Osteocyte (in vitro differentiated cells): ENCODE measurements around the gene TNIP2. TPM values are rescaled to one million over a fixed set of nuclear protein-coding genes. Genes with fewer than 3 reads are reported as not detected.

Experiments used
- DNase-seq: peaks from one replicate; pipeline ENCODE4 v3.0.0; 2021; ENCODE audit warnings: mixed read lengths; ENCODE audit not compliant: unreplicated experiment; ENCODE audit errors: extremely low spot score
- H3K27ac Mint-ChIP-seq: one replicate; pipeline ENCODE4 v1.8.0; 2021; ENCODE audit warnings: mild to moderate bottlenecking, mixed read lengths; ENCODE audit not compliant: unreplicated experiment
- H3K27me3 Mint-ChIP-seq: one replicate; pipeline ENCODE4 v1.8.0; 2021; ENCODE audit warnings: mixed read lengths; ENCODE audit not compliant: unreplicated experiment
- H3K36me3 Mint-ChIP-seq: one replicate; pipeline ENCODE4 v1.8.0; 2021; ENCODE audit warnings: mixed read lengths; ENCODE audit not compliant: unreplicated experiment
- H3K4me1 Mint-ChIP-seq: one replicate; pipeline ENCODE4 v1.8.0; 2021; ENCODE audit warnings: mixed read lengths; ENCODE audit not compliant: unreplicated experiment
- H3K4me3 Mint-ChIP-seq: one replicate; pipeline ENCODE4 v1.8.0; 2021; ENCODE audit warnings: mild to moderate bottlenecking, moderate library complexity, mixed read lengths; ENCODE audit not compliant: unreplicated experiment
- H3K9me3 Mint-ChIP-seq: one replicate; pipeline ENCODE4 v1.8.0; 2021; ENCODE audit warnings: mixed read lengths; ENCODE audit not compliant: unreplicated experiment
- total RNA-seq: library from RNA; stranded (reverse); gene quantifications from 2 replicates; pipeline ENCODE4 v1.2.1, GENCODE V29; 2021
- TF ChIP-seq, protein P1 (sequence below): fragments of 200-600 bp; sonication (generic); IDR thresholded peaks from 2 replicates; pipeline ENCODE4 v1.5.0; 2021; ENCODE audit warnings: antibody characterized with exemption, mild to moderate bottlenecking, moderate library complexity

Gene TNIP2
- total RNA-seq, 1 donor from 2014 or later: 34.0 TPM

DNA sequence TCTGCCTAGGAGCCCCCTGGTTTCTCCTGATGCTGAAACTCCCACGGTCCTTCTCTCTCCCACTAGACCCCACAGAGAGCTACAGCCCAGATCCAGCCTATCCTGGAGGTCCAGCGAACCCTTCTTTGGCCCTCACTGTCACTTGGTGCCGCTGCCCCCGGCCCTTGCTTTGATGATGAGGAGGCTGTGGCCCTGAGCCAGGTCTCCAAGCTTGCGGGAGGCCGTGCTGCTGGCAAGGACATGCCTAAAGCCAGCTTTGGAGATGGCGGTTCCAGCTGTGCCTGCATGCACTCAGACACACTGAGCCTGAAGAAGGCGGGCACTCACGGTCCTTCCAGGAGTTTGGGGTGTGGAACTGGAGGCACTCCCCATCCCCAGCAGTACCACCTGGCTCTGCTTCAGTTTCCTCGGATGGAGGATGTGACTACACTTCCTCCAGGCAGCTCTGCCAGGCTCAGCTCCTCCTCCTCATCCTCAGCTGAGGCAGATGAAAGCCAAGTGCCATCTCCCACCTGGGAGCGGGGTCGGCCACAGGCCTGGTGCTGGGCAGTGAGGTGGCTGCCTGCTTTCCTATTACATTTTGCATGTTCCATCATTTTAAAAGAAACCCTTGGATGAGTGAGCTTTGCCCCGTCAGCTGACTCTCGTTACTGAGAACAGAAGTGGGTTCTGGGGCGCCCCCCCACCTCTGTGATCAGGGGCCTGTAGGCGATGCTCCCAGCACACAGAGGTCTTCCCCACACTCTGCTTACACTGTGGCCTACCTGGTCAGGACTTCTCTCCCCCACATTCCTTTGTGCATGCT lies 9.0 kb downstream of the TNIP2 start:
- no peak overlapping the region for H3K4me3 Mint-ChIP-seq
- TF ChIP-seq, protein P1, sequence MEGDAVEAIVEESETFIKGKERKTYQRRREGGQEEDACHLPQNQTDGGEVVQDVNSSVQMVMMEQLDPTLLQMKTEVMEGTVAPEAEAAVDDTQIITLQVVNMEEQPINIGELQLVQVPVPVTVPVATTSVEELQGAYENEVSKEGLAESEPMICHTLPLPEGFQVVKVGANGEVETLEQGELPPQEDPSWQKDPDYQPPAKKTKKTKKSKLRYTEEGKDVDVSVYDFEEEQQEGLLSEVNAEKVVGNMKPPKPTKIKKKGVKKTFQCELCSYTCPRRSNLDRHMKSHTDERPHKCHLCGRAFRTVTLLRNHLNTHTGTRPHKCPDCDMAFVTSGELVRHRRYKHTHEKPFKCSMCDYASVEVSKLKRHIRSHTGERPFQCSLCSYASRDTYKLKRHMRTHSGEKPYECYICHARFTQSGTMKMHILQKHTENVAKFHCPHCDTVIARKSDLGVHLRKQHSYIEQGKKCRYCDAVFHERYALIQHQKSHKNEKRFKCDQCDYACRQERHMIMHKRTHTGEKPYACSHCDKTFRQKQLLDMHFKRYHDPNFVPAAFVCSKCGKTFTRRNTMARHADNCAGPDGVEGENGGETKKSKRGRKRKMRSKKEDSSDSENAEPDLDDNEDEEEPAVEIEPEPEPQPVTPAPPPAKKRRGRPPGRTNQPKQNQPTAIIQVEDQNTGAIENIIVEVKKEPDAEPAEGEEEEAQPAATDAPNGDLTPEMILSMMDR: no peak

DNA sequence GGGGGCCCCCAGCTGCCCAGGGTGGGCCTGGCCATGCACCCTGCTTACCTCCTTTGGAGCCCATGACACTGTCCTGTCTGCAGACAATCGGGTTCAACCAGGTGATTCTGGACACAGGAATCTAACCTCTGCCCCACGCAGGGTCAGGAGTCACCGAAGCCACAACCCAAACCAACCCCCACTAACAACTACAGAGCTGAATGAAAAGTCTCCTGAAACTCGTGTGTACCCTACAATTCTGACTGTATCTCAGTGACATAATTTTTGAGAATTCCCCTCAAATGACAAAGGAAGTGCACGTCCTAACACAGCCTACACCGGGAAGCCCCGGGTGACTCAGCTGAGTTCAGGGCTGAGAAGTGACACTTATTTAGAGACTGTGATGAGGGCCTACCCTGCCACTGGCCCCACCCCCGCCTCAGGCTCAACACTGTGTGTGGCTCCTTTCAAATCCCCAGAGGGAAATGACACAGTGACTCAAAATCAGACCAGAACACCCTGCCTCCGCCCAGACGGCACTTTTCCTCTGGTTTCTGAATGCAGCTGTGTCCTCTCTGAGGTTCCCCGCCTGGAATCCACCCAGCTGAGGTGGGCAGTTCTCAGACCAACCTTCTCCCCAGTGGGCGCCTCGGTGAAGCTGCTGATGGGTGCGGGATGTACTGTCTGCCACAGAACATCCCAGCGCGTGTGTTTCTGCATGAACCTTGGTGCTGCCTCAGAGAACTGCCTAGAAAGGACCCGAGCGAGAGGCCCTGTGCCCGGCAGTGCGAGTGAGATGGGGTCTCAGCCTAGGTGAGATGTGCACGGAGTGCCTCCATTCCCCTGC lies 9.9 kb downstream of the TNIP2 start:
- H3K9me3 Mint-ChIP-seq: no peaks in the 10 kb centered on the region
- peaks cover 25% of the 10 kb centered on the region for H3K36me3 Mint-ChIP-seq
- DNase-seq: no peak
- H3K27ac Mint-ChIP-seq: peak overlapping the region; percentile 61
- no peaks in the 10 kb centered on the region for H3K27me3 Mint-ChIP-seq
- H3K4me3 Mint-ChIP-seq: no peak overlapping the region
- peaks cover 24% of the 10 kb centered on the region for H3K4me1 Mint-ChIP-seq
- TF ChIP-seq, protein P1: no peak

More for the DNA sequence above, 9.0 kb downstream of the TNIP2 start:
- Mint-ChIP-seq H3K27ac (peak overlapping the region; percentile 29), H3K27me3 (no peaks in the 10 kb centered on the region), H3K36me3 (peaks cover 25% of the 10 kb centered on the region), H3K9me3 (no peaks in the 10 kb centered on the region), H3K4me1 (peaks cover 20% of the 10 kb centered on the region)
- DNase-seq: no peak

DNA sequence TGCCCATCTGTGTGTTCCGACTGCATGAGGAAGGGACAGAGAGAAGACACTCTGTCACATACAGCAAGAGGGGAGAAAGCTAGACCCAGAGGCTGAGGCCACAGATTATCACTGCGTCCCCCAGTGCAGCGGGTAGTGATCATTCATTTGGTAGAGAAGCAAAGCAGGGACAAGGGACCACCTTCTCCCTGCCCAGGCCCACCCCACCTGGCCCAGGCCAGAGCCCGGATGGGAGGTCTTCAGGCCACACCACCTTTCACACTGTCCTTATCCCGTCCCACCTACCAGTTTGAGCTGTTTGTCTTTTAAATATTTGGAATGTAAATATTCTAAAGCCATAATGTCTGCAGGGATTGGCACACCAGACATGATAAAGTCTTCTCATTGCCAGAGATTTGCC lies 10.6 kb downstream of the TNIP2 start:
- Mint-ChIP-seq H3K27ac (peak overlapping the region; percentile 61), H3K4me3 (no peak overlapping the region), H3K27me3 (no peaks in the 10 kb centered on the region), H3K36me3 (peaks cover 25% of the 10 kb centered on the region), H3K9me3 (no peaks in the 10 kb centered on the region), H3K4me1 (peaks cover 24% of the 10 kb centered on the region)
- TF ChIP-seq, protein P1: no peak
- no peak for DNase-seq

DNA sequence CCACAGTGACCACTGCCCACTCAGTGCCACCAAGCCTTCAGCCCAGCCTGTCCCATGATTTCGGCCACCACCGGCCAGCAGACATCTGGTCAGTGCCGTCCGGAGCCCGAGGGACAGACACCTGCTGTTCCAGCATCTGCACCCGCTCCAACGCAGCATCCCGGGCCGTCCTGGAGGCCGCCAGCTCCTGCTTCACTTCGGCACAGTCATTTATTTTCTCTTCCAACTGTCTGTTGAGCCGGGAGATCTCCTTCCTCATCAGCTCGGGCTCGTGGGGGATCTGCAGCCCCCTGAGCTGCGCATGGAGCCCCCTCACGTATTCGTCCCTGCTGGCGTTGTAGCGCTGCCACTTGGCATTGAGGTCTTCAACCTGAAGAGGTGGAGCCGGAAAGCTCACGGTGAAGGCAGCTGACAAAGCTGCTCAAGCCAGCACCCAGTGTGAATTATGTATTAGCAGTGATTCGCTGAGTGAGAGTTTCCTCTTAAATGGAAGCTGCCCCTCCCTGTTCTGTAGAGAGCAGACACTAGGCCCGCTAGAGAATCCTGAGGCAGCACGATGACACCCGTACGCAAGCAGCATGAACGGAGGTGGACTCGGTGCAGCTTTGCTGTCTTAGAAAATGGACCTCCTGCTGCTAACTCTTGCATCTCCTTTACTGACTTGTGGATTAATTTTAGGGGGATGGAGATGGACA lies 11.4 kb downstream of the TNIP2 start:
- Mint-ChIP-seq H3K4me3 (no peak overlapping the region), H3K4me1 (peaks cover 24% of the 10 kb centered on the region), H3K27me3 (no peaks in the 10 kb centered on the region), H3K36me3 (peaks cover 26% of the 10 kb centered on the region), H3K9me3 (no peaks in the 10 kb centered on the region), H3K27ac (no peak overlapping the region)
- no peak for DNase-seq
- TF ChIP-seq, protein P1: no peak
